Fibroblast of lung (primary cell): ENCODE data around the gene PPP1R9A.

ENCODE experiments used
- CTCF ChIP-seq, 2 donors: IDR thresholded peaks in 1 of 2; conservative IDR thresholded peaks in 1 of 2; 1 replicate in 1 of 2; 2 replicates in 1 of 2; pipeline ENCODE4 v1.5.1; 2011 to 2012; ENCODE audit warnings: low read length in 2 of 2, control low read depth in 1 of 2, inconsistent platforms in 1 of 2, low read depth in 1 of 2, mild to moderate bottlenecking in 1 of 2
- EZH2 ChIP-seq: IDR thresholded peaks from 2 replicates; pipeline ENCODE4 v1.5.1; 2012; ENCODE audit warnings: low read length, control low read depth, mild to moderate bottlenecking; ENCODE audit errors: missing control alignments

- no peak for TF ChIP-seq EZH2
- no peak for TF ChIP-seq CTCF (conservative IDR thresholded peaks at IDR 0.05 in 1 of 2, IDR thresholded peaks at IDR 0.05 in 1 of 2; ENCODE audit: low read depth in 1 of 2, low read length in 2 of 2)
Observed at GRCh38 chr7:95011995-95012394, 104.6 kb downstream of the PPP1R9A start.
